Liver (tissue), 9 donors: ENCODE measurements around the gene NFIX. TPM values are rescaled to one million over a fixed set of nuclear protein-coding genes. Genes with fewer than 3 reads are reported as not detected.

Source experiments
- DNase-seq: peaks from one replicate; pipeline ENCODE4 v3.0.0-alpha.2; 2017; ENCODE audit warnings: low spot score
- H3K27ac ChIP-seq, 2 donors: one replicate each; pipeline ENCODE4 v1.7.0; 2013; ENCODE audit warnings: inconsistent platforms in 2 of 2, low read length in 2 of 2, control low read depth in 1 of 2, low read depth in 1 of 2, mild to moderate bottlenecking in 1 of 2
- H3K27me3 ChIP-seq, 4 donors: one replicate each; pipeline versions ENCODE4 v1.6.1 to v1.7.0; 2013; ENCODE audit warnings: low read length in 3 of 4, inconsistent platforms in 1 of 4, mild to moderate bottlenecking in 1 of 4, moderate library complexity in 1 of 4; ENCODE audit not compliant: control insufficient read depth in 4 of 4, insufficient read depth in 4 of 4
- H3K36me3 ChIP-seq, 4 donors: one replicate each; pipeline versions ENCODE4 v1.6.1 to v1.7.0; 2013; ENCODE audit warnings: low read length in 3 of 4, mild to moderate bottlenecking in 3 of 4, low read depth in 1 of 4, moderate library complexity in 1 of 4; ENCODE audit not compliant: control insufficient read depth in 4 of 4, insufficient read depth in 3 of 4
- H3K4me1 ChIP-seq, 4 donors: one replicate each; pipeline versions ENCODE4 v1.6.1 to v1.7.0; 2013; ENCODE audit warnings: low read length in 3 of 4, mild to moderate bottlenecking in 3 of 4, moderate library complexity in 1 of 4; ENCODE audit not compliant: control insufficient read depth in 4 of 4, insufficient read depth in 4 of 4
- H3K4me3 ChIP-seq, 3 donors: one replicate each; pipeline versions ENCODE4 v1.6.1 to v1.7.0; 2013; ENCODE audit warnings: low read length in 3 of 3, control low read depth in 1 of 3, low read depth in 1 of 3, mild to moderate bottlenecking in 1 of 3
- H3K9ac ChIP-seq, 2 donors: one replicate each; pipeline ENCODE4 v1.7.0; 2013; ENCODE audit warnings: low read length in 2 of 2, mild to moderate bottlenecking in 2 of 2, moderate library complexity in 2 of 2, control low read depth in 1 of 2, low read depth in 1 of 2
- H3K9me3 ChIP-seq, 4 donors: one replicate each; pipeline versions ENCODE4 v1.6.1 to v1.7.0; 2013; ENCODE audit warnings: low read length in 3 of 4; ENCODE audit not compliant: control insufficient read depth in 4 of 4
- ATF3 ChIP-seq: IDR thresholded peaks from 2 replicates; pipeline ENCODE4 v1.6.1; 2016; ENCODE audit warnings: antibody characterized with exemption
- CTCF ChIP-seq: fragments of 150-350 bp; IDR thresholded peaks from 2 replicates; pipeline ENCODE4 v1.5.1; 2017; ENCODE audit warnings: improper control_type of control experiment, low read depth, low read length; ENCODE audit not compliant: missing input control
- EGR1 ChIP-seq, 2 donors: IDR thresholded peaks; 2 replicates each; pipeline ENCODE4 v1.6.1; 2016 to 2018; ENCODE audit warnings: antibody characterized with exemption in 2 of 2, low read depth in 2 of 2
- FOXA1 ChIP-seq: IDR thresholded peaks from 2 replicates; pipeline ENCODE4 v1.6.1; 2016; ENCODE audit warnings: antibody characterized with exemption
- FOXA2 ChIP-seq: IDR thresholded peaks from 2 replicates; pipeline ENCODE4 v1.6.1; 2016; ENCODE audit warnings: antibody characterized with exemption
- HNF4A ChIP-seq, 2 donors: conservative IDR thresholded peaks; 2 replicates each; pipeline ENCODE4 v1.6.1; 2016; ENCODE audit warnings: antibody characterized with exemption in 2 of 2, mild to moderate bottlenecking in 2 of 2
- JUND ChIP-seq, 2 donors: IDR thresholded peaks; 2 replicates each; pipeline ENCODE4 v1.6.1; 2016; ENCODE audit warnings: antibody characterized with exemption in 2 of 2
- NR2F2 ChIP-seq: IDR thresholded peaks from 2 replicates; pipeline ENCODE4 v1.6.1; 2016; ENCODE audit warnings: antibody characterized with exemption
- REST ChIP-seq: IDR thresholded peaks from 2 replicates; pipeline ENCODE4 v1.6.1; 2016; ENCODE audit warnings: antibody characterized with exemption, mild to moderate bottlenecking
- RXRA ChIP-seq, 2 donors: IDR thresholded peaks; 2 replicates each; pipeline ENCODE4 v1.6.1; 2017 to 2018; ENCODE audit warnings: antibody characterized with exemption in 2 of 2, mild to moderate bottlenecking in 1 of 2
- TAF1 ChIP-seq: conservative IDR thresholded peaks from 2 replicates; pipeline ENCODE4 v1.6.1; 2016; ENCODE audit warnings: antibody characterized with exemption, mild to moderate bottlenecking
- ZBTB33 ChIP-seq: IDR thresholded peaks from 2 replicates; pipeline ENCODE4 v1.6.1; 2016; ENCODE audit warnings: antibody characterized with exemption
- WGBS: extraction: QIAGEN DNeasy Blood & Tissue Kit; methylation state at CpG from one replicate; pipeline ENCODE4 v1.1.7; 2013; 5-methylcytosine and 5-hydroxymethylcytosine counted together
- polyA plus RNA-seq, 2 donors: library from polyadenylated mRNA; stranded (reverse) in 1 of 2; unstranded in 1 of 2; fragments of 200-250 nt in 1 of 2; fragments of >200 nt in 1 of 2; fragmentation: Nextera tagmentation in 1 of 2; extraction: Ambion mirVana in 1 of 2; gene quantifications; one replicate each; pipeline versions ENCODE4 v1.2.1 to v1.2.3, GENCODE V29; 2013 to 2015
- total RNA-seq, 2 donors: library from RNA; depleted of rRNA; stranded (reverse); fragments of >200 nt; gene quantifications; one replicate each; pipeline ENCODE4 v1.2.3, GENCODE V29; 2014
- donor health status: healthy.
- donor health status: healthy.
- donor health status: healthy.
- donor health status: healthy.
- donor health status: healthy.

NFIX gene
- total and polyA plus RNA-seq, 4 donors, result 3.3 to 18.4 (median 12.6) TPM

- Histone ChIP-seq H3K9me3 (no peaks in the 10 kb centered on the region), H3K27me3 (no peaks in the 10 kb centered on the region), H3K9ac (no peak overlapping the region), H3K36me3 (no peaks in the 10 kb centered on the region), H3K4me1 (peaks cover 0 to 7% (median 2%) of the 10 kb centered on the region in 4 donors), H3K27ac (no peak overlapping the region), H3K4me3 (no peak overlapping the region)
- DNase-seq, result no peak
- WGBS, result 86% methylated on average over 3 of the region's 3 CpGs
- TF ChIP-seq CTCF (no peak), JUND (IDR thresholded peaks at IDR 0.05) (no peak), ATF3 (no peak), FOXA2 (no peak), NR2F2 (no peak), FOXA1 (no peak)
Observed at GRCh38 chr19:12987190-12987589, 8.1 kb upstream of the NFIX start.

GRCh38 chr19:12987781-12988180 is 7.5 kb upstream of the NFIX start:
- H3K27me3 ChIP-seq, result no peaks in the 10 kb centered on the region
- no peak for DNase-seq
- TF ChIP-seq CTCF, result no peak
- TF ChIP-seq TAF1, result no peak

GRCh38 chr19:12990431-12990830 is 4.8 kb upstream of the NFIX start:
- Histone ChIP-seq H3K4me3 (no peak overlapping the region), H3K27me3 (no peaks in the 10 kb centered on the region), H3K9ac (no peak overlapping the region), H3K9me3 (no peaks in the 10 kb centered on the region), H3K36me3 (no peaks in the 10 kb centered on the region), H3K4me1 (peaks cover 0 to 5% (median 0%) of the 10 kb centered on the region in 4 donors), H3K27ac (no peak overlapping the region)
- no peak for DNase-seq
- TF ChIP-seq TAF1, result no peak
- TF ChIP-seq EGR1 (IDR thresholded peaks at IDR 0.05; ENCODE audit: low read depth in 2 of 2), result no peak
- no peak for TF ChIP-seq JUND (IDR thresholded peaks at IDR 0.05)
- TF ChIP-seq ZBTB33, result no peak
- no peak for TF ChIP-seq RXRA (IDR thresholded peaks at IDR 0.05)
- no peak for TF ChIP-seq HNF4A (conservative IDR thresholded peaks at IDR 0.05)
- TF ChIP-seq NR2F2, result no peak
- no peak for TF ChIP-seq REST
- WGBS, result 46% methylated on average over 22 of the region's 22 CpGs

More at GRCh38 chr19:12987781-12988180, 7.5 kb upstream of the NFIX start:
- H3K4me1 ChIP-seq, result peaks cover 0 to 7% (median 2%) of the 10 kb centered on the region in 4 donors
- no peaks in the 10 kb centered on the region for H3K36me3 ChIP-seq
- no peak overlapping the region for H3K9ac ChIP-seq
- WGBS, result 79% methylated on average over 10 of the region's 10 CpGs
- H3K9me3 ChIP-seq, result no peaks in the 10 kb centered on the region
- H3K27ac ChIP-seq, result no peak overlapping the region
- H3K4me3 ChIP-seq, result no peak overlapping the region
